HepG2 (cell line): ENCODE measurements around the gene C9orf50. TPM values are rescaled to one million over a fixed set of nuclear protein-coding genes. Genes with fewer than 3 reads are reported as not detected.
A peak's percentile ranks its signal among the peaks of the same experiment; 100 is the strongest.

Experiments
- ATAC-seq: fragments of 200-7000 bp; cut with Tn5 transposase; 3 replicates; pipeline ENCODE4 v1.9.1; 2020; ENCODE audit warnings: mild to moderate bottlenecking, moderate library complexity
- BruUV-seq: library from RNA; stranded (reverse); fragments of 400-500 nt; replicated peaks from 2 replicates; lab custom pipeline; 2021; lab: Mats Ljungman, UMichigan
- CTCF ChIA-PET: fragments of 300-600 bp; formaldehyde crosslinking; extraction: SDS; loops from one replicate; lab custom pipeline; 2021; ENCODE audit warnings: low total read pairs, inconsistent platforms, low intra/inter-chr PET ratio; lab: Yijun Ruan, JAX
- POLR2A ChIA-PET: fragments of 350-600 bp; sonication (Branson Sonifier 250); formaldehyde crosslinking; loops from one replicate; lab custom pipeline; 2020; ENCODE audit warnings: antibody characterized with exemption, inconsistent platforms; lab: Yijun Ruan, JAX
- DNase-seq: peaks from one replicate; pipeline ENCODE4 v3.0.0-alpha.2; 2015; ENCODE audit warnings: low spot score
- FAIRE-seq: peaks from 3 replicates; lab custom pipeline; 2011; peaks lifted over from hg19 to GRCh38; lab: Jason Lieb, UNC
- H2AFZ ChIP-seq: one replicate; pipeline ENCODE4 v1.6.1; 2011; ENCODE audit warnings: low read length, inconsistent platforms
- H3K27ac ChIP-seq: fragments of 300-600 bp; 3 replicates; pipeline ENCODE4 v1.8.0; 2011; ENCODE audit warnings: mixed run types, mild to moderate bottlenecking, mixed read lengths, low read length, inconsistent platforms; ENCODE audit not compliant: insufficient read depth; ENCODE audit errors: extremely low read length
- H3K27me3 ChIP-seq, 2 experiments: fragments of 200-600 bp in 1 of 2; 2 replicates in 1 of 2; 3 replicates in 1 of 2; pipeline versions ENCODE4 v1.6.0 to v1.8.0; 2011; ENCODE audit warnings: low read length in 2 of 2, mild to moderate bottlenecking in 2 of 2, moderate library complexity in 2 of 2, inconsistent platforms in 1 of 2; ENCODE audit not compliant: insufficient read depth in 2 of 2, control insufficient read depth in 1 of 2
- H3K36me3 ChIP-seq, 2 experiments: fragments of 200-600 bp in 1 of 2; replicated peaks in 1 of 2; 2 replicates in 1 of 2; 3 replicates in 1 of 2; pipeline versions ENCODE4 v1.5.1 to v1.8.0; 2011; ENCODE audit warnings: low read length in 2 of 2, inconsistent platforms in 1 of 2; ENCODE audit not compliant: insufficient read depth in 2 of 2, control insufficient read depth in 1 of 2
- H3K4me1 ChIP-seq: 2 replicates; pipeline ENCODE4 v1.5.1; 2012; ENCODE audit warnings: low read length, inconsistent platforms; ENCODE audit not compliant: insufficient read depth
- H3K4me2 ChIP-seq: 2 replicates; pipeline ENCODE4 v1.6.0; 2011; ENCODE audit warnings: low read depth, low read length, inconsistent platforms
- H3K4me3 ChIP-seq, 3 experiments: fragments of 200-600 bp in 1 of 3; sonication (generic), shearing (Covaris generic) in 1 of 3; replicated peaks in 1 of 3; 2 replicates each; pipeline ENCODE4 v1.5.1; 2011 to 2016; ENCODE audit warnings: low read length in 3 of 3, inconsistent platforms in 2 of 3, low read depth in 2 of 3, mild to moderate bottlenecking in 2 of 3, control low read depth in 1 of 3, mixed read lengths in 1 of 3; ENCODE audit not compliant: insufficient read depth in 1 of 3
- H3K79me2 ChIP-seq: one replicate; pipeline ENCODE4 v1.6.1; 2011; ENCODE audit warnings: low read length, inconsistent platforms; ENCODE audit not compliant: insufficient read depth
- H3K9ac ChIP-seq: 2 replicates; pipeline ENCODE4 v1.6.0; 2011; ENCODE audit warnings: mild to moderate bottlenecking, low read depth, low read length, inconsistent platforms; ENCODE audit not compliant: insufficient read depth
- H3K9me3 ChIP-seq: 2 replicates; pipeline ENCODE4 v1.5.1; 2012; ENCODE audit warnings: mild to moderate bottlenecking, low read length
- H4K20me1 ChIP-seq: 2 replicates; pipeline ENCODE4 v1.6.0; 2011; ENCODE audit warnings: inconsistent platforms, mild to moderate bottlenecking, low read length, moderate library complexity; ENCODE audit not compliant: insufficient read depth
- EZH2 ChIP-seq: conservative IDR thresholded peaks from 2 replicates; pipeline ENCODE4 v1.6.1; 2012; ENCODE audit warnings: mild to moderate bottlenecking, low read depth, low read length, moderate library complexity
- SMC3 ChIP-seq: IDR thresholded peaks from 2 replicates; pipeline ENCODE4 v1.6.1; 2011; ENCODE audit warnings: low read length, improper control_type of control experiment
- ZFX ChIP-seq: sonication (generic); formaldehyde crosslinking; IDR thresholded peaks from 2 replicates; pipeline ENCODE4 v1.4.0; 2020; ENCODE audit warnings: mild to moderate bottlenecking, low read depth, missing genetic modification reagents, moderate library complexity
- ZMYM3 ChIP-seq: sonication (generic); formaldehyde crosslinking; IDR thresholded peaks from 2 replicates; pipeline ENCODE4 v1.5.1; 2020; ENCODE audit warnings: mild to moderate bottlenecking, missing genetic modification reagents
- ZNF660 ChIP-seq: sonication (generic); formaldehyde crosslinking; IDR thresholded peaks from 2 replicates; pipeline ENCODE4 v1.5.1; 2020; ENCODE audit warnings: mild to moderate bottlenecking, low read depth, missing genetic modification reagents, borderline replicate concordance
- ZNF776 ChIP-seq: sonication (generic); formaldehyde crosslinking; IDR thresholded peaks from 2 replicates; pipeline ENCODE4 v1.4.0; 2020; ENCODE audit warnings: mild to moderate bottlenecking, missing genetic modification reagents
- ZNF781 ChIP-seq: sonication (generic); formaldehyde crosslinking; IDR thresholded peaks from 2 replicates; pipeline ENCODE4 v1.5.1; 2020; ENCODE audit warnings: borderline replicate concordance, mild to moderate bottlenecking, missing genetic modification reagents; ENCODE audit errors: not compliant biosample characterization
- WGBS: methylation state at CpG from one replicate; pipeline ENCODE4 v1.1.6; 2017; ENCODE audit warnings: low lambda C conversion rate; 5-methylcytosine and 5-hydroxymethylcytosine counted together
- in situ Hi-C: cut with HindIII; loops from 2 replicates; pipeline ENCODE4 v1.10.0; 2017; ENCODE audit warnings: low pct_unique_long_range_greater_than_20kb; ENCODE audit not compliant: extremely low pct_ligation_motif_present
- intact Hi-C: fragments of 100-400 bp; cut with micrococcal nuclease; formaldehyde crosslinking; loops from one replicate; pipeline ENCODE4 v1.10.0; 2022; ENCODE audit not compliant: unreplicated experiment
- polyA plus RNA-seq, 8 experiments: library from polyadenylated mRNA; depleted of rRNA in 3 of 8; stranded (reverse) in 7 of 8; unstranded in 1 of 8; fragments of >200 nt; fragmentation: Illumina TruSeq in 4 of 8; extraction: Trizol in 4 of 8; gene quantifications; 2 replicates each; pipeline versions ENCODE4 v1.2.1 to v1.2.3, GENCODE V29; 2011 to 2016; ENCODE audit warnings: low read depth in 4 of 8, missing spikeins in 1 of 8, mixed read lengths in 1 of 8; ENCODE audit not compliant: insufficient read depth in 1 of 8
- total RNA-seq, 5 experiments: library from RNA; depleted of rRNA; stranded (reverse); fragments of >200 nt; fragmentation: Illumina TruSeq; extraction: Trizol; gene quantifications; 2 replicates each; pipeline ENCODE4 v1.2.3, GENCODE V29; 2016; ENCODE audit warnings: low read depth in 1 of 5
- TF ChIP-seq, protein P1 (sequence below): sonication (generic); formaldehyde crosslinking; IDR thresholded peaks from 2 replicates; pipeline ENCODE4 v1.9.0; 2021; ENCODE audit warnings: missing genetic modification reagents, mild to moderate bottlenecking, borderline replicate concordance
- TF ChIP-seq, protein P2 (sequence below): IDR thresholded peaks from 2 replicates; pipeline ENCODE4 v1.6.1; 2016
- TF ChIP-seq, protein P3 (sequence below): IDR thresholded peaks from 2 replicates; pipeline ENCODE4 v1.4.0; 2020; ENCODE audit warnings: mild to moderate bottlenecking, missing genetic modification reagents
- TF ChIP-seq, protein P4 (sequence below): sonication (generic); formaldehyde crosslinking; IDR thresholded peaks from 2 replicates; pipeline ENCODE4 v1.4.0; 2020; ENCODE audit warnings: missing genetic modification reagents
- TF ChIP-seq, protein P5 (sequence below): sonication (generic); formaldehyde crosslinking; IDR thresholded peaks from 2 replicates; pipeline ENCODE4 v1.5.0; 2020; ENCODE audit warnings: mild to moderate bottlenecking, missing genetic modification reagents

Gene C9orf50
- total and polyA plus RNA-seq, 2 of the 13 experiments (the other 11 are each of a cell fraction or from before 2014, with no cell fraction given), result not detected

DNA sequence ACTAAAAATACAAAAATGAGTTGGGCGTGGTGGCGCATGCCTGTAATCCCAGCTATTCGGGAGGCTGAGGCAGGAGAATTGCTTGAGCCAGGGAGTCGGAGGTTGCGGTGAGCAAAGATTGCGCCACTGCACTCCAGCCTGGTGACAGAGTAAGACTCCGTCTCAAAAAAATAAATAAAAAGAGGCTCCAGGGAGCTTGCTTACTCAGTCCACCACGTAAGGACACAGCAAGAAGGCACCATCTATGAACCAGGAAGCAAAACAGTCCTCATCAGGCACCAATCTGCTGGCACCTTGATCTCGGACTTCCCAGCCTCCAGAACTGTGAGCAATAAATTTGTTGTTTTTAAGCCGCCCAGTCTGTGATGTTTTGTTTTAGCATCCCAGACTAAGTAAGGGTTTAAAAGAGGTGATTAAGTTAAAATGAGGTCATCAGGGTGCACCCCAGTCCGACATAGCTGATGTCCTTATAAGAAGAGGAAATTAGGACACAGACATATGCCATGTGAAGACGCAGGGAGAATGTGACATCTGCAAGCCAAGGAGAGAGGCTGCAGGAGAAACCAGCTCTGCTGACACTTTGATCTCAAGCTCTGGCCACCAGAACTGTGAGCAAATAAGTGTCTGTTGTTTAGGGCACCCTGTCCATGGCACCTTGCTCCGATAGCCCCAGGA, 45.9 kb downstream of the C9orf50 start:
- ChIA-PET POLR2A (interaction anchor here (1.1 to 2.5 kb wide), 6 partner anchors 16 to 397 kb away, joined by 3 to 19 read pairs (median 6); partner anchors contain the start of gene IER5L), CTCF (no interaction called here)
- H4K20me1 ChIP-seq, result no peaks in the 10 kb centered on the region
- peaks cover 7% of the 10 kb centered on the region; the same call in 1 of the 2 replicates for H3K9me3 ChIP-seq
- no peak overlapping the region for H3K9ac ChIP-seq
- intact Hi-C loops (no loop called here), in situ Hi-C loops (no loop called here)
- peak overlapping the region; percentile 20 for H3K27ac ChIP-seq
- no peak overlapping the region for H2AFZ ChIP-seq
- FAIRE-seq, result peak; percentile 63
- H3K79me2 ChIP-seq, result no peaks in the 10 kb centered on the region
- 0 out of 2 replicates have a peak overlapping the region, but pooled peaks have one; percentile 0 for H3K4me2 ChIP-seq
- no TSS peak for BruUV-seq
- no peak overlapping the region for H3K4me3 ChIP-seq
- H3K27me3 ChIP-seq, result no peaks in the 10 kb centered on the region; a peak in 1 of 5 replicates
- ATAC-seq, result no peak
- WGBS, result 58% methylated on average over 12 of the region's 13 CpGs
- H3K36me3 ChIP-seq, result no peaks in the 10 kb centered on the region
- peaks cover 62% of the 10 kb centered on the region for H3K4me1 ChIP-seq
- no peak for DNase-seq
- TF ChIP-seq ZNF776 (CRISPR knock-in tag), result no peak
- peak; percentile 36; the same call in 1 of the 2 replicates for TF ChIP-seq ZMYM3 (CRISPR knock-in tag)
- TF ChIP-seq, protein P1, sequence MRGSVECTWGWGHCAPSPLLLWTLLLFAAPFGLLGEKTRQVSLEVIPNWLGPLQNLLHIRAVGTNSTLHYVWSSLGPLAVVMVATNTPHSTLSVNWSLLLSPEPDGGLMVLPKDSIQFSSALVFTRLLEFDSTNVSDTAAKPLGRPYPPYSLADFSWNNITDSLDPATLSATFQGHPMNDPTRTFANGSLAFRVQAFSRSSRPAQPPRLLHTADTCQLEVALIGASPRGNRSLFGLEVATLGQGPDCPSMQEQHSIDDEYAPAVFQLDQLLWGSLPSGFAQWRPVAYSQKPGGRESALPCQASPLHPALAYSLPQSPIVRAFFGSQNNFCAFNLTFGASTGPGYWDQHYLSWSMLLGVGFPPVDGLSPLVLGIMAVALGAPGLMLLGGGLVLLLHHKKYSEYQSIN (CRISPR knock-in tag), result no peak
- TF ChIP-seq EZH2, result no peak
- TF ChIP-seq, protein P2, sequence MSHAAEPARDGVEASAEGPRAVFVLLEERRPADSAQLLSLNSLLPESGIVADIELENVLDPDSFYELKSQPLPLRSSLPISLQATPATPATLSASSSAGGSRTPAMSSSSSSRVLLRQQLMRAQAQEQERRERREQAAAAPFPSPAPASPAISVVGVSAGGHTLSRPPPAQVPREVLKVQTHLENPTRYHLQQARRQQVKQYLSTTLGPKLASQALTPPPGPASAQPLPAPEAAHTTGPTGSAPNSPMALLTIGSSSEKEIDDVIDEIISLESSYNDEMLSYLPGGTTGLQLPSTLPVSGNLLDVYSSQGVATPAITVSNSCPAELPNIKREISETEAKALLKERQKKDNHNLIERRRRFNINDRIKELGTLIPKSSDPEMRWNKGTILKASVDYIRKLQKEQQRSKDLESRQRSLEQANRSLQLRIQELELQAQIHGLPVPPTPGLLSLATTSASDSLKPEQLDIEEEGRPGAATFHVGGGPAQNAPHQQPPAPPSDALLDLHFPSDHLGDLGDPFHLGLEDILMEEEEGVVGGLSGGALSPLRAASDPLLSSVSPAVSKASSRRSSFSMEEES (CRISPR knock-in tag), result no peak
- 0 out of 2 replicates have a peak, but pooled peaks have one; percentile 6 for TF ChIP-seq ZFX (CRISPR knock-in tag)
- no peak for TF ChIP-seq ZNF660 (CRISPR knock-in tag)
- TF ChIP-seq ZNF781 (CRISPR knock-in tag), result no peak
- TF ChIP-seq, protein P3, sequence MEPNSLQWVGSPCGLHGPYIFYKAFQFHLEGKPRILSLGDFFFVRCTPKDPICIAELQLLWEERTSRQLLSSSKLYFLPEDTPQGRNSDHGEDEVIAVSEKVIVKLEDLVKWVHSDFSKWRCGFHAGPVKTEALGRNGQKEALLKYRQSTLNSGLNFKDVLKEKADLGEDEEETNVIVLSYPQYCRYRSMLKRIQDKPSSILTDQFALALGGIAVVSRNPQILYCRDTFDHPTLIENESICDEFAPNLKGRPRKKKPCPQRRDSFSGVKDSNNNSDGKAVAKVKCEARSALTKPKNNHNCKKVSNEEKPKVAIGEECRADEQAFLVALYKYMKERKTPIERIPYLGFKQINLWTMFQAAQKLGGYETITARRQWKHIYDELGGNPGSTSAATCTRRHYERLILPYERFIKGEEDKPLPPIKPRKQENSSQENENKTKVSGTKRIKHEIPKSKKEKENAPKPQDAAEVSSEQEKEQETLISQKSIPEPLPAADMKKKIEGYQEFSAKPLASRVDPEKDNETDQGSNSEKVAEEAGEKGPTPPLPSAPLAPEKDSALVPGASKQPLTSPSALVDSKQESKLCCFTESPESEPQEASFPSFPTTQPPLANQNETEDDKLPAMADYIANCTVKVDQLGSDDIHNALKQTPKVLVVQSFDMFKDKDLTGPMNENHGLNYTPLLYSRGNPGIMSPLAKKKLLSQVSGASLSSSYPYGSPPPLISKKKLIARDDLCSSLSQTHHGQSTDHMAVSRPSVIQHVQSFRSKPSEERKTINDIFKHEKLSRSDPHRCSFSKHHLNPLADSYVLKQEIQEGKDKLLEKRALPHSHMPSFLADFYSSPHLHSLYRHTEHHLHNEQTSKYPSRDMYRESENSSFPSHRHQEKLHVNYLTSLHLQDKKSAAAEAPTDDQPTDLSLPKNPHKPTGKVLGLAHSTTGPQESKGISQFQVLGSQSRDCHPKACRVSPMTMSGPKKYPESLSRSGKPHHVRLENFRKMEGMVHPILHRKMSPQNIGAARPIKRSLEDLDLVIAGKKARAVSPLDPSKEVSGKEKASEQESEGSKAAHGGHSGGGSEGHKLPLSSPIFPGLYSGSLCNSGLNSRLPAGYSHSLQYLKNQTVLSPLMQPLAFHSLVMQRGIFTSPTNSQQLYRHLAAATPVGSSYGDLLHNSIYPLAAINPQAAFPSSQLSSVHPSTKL (CRISPR knock-in tag), result no peak
- TF ChIP-seq, protein P4, sequence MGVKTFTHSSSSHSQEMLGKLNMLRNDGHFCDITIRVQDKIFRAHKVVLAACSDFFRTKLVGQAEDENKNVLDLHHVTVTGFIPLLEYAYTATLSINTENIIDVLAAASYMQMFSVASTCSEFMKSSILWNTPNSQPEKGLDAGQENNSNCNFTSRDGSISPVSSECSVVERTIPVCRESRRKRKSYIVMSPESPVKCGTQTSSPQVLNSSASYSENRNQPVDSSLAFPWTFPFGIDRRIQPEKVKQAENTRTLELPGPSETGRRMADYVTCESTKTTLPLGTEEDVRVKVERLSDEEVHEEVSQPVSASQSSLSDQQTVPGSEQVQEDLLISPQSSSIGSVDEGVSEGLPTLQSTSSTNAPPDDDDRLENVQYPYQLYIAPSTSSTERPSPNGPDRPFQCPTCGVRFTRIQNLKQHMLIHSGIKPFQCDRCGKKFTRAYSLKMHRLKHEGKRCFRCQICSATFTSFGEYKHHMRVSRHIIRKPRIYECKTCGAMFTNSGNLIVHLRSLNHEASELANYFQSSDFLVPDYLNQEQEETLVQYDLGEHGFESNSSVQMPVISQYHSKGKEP (CRISPR knock-in tag), result no peak
- TF ChIP-seq, protein P5, sequence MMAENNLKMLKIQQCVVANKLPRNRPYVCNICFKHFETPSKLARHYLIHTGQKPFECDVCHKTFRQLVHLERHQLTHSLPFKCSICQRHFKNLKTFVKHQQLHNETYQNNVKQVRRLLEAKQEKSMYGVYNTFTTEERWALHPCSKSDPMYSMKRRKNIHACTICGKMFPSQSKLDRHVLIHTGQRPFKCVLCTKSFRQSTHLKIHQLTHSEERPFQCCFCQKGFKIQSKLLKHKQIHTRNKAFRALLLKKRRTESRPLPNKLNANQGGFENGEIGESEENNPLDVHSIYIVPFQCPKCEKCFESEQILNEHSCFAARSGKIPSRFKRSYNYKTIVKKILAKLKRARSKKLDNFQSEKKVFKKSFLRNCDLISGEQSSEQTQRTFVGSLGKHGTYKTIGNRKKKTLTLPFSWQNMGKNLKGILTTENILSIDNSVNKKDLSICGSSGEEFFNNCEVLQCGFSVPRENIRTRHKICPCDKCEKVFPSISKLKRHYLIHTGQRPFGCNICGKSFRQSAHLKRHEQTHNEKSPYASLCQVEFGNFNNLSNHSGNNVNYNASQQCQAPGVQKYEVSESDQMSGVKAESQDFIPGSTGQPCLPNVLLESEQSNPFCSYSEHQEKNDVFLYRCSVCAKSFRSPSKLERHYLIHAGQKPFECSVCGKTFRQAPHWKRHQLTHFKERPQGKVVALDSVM (CRISPR knock-in tag), result peak; percentile 81
- TF ChIP-seq SMC3, result no peak
